Activated CD4-positive, CD25-positive, alpha-beta regulatory T cell treated with anti-CD3 and anti-CD28 coated beads, Interleukin-2, amount 50 U/mL, for 24 hours (primary cell): ENCODE results near the gene PRRC2A.

Source experiments
- ATAC-seq, 2 donors: fragments of 150-1000 bp; cut with Tn5 transposase; one replicate each; pipeline ENCODE4 v1.10.0; 2021; ENCODE audit warnings: mild to moderate bottlenecking in 1 of 2, moderate library complexity in 1 of 2

Gene PRRC2A

GRCh38 chr6:31669676-31670075, 49.2 kb downstream of the PRRC2A start, which contains the start of gene LY6G5B:
Gene LY6G5B (plus strand): TSS chr6:31669976. CDS start chr6:31670951, 975 bp downstream.
- no peak for ATAC-seq

GRCh38 chr6:31676322-31676903, 55.9 kb downstream of the PRRC2A start:
- ATAC-seq = no peak

- no peak for ATAC-seq
These were observed 56.4 kb downstream of the PRRC2A start for GRCh38 chr6:31676904-31677303.

- no peak for ATAC-seq
These were observed 57.4 kb downstream of the PRRC2A start for GRCh38 chr6:31677955-31678354.

GRCh38 chr6:31680226-31681134, 60.0 kb downstream of the PRRC2A start, which contains the start of gene LY6G5C:
Gene LY6G5C (minus strand): TSS chr6:31681067. CDS start chr6:31680373, 694 bp downstream.
- peak; percentile 73 to 77 for ATAC-seq

- peak; percentile 53 to 60 for ATAC-seq
These were observed 60.7 kb downstream of the PRRC2A start for GRCh38 chr6:31681135-31681671.

- no peak for ATAC-seq
These were observed 63.1 kb downstream of the PRRC2A start for GRCh38 chr6:31683591-31683990.

- no peak for ATAC-seq
These were observed 66.0 kb downstream of the PRRC2A start for GRCh38 chr6:31686483-31686882.

GRCh38 chr6:31687321-31687720, 66.8 kb downstream of the PRRC2A start:
- no peak for ATAC-seq
